Adrenal gland (tissue), 5 donors: ENCODE measurements around the gene SBK3.

ENCODE experiments used
- CTCF ChIP-seq, 6 experiments: fragments of 450-650 bp in 4 of 6; fragments of 200-600 bp in 2 of 6; sonication (generic) in 1 of 6; IDR thresholded peaks; 1 replicate in 5 of 6; 2 replicates in 1 of 6; pipeline versions ENCODE4 v1.5.1 to v1.8.0; 2016 to 2021; ENCODE audit warnings: antibody characterized with exemption in 6 of 6, mild to moderate bottlenecking in 2 of 6, moderate library complexity in 1 of 6
- POLR2A ChIP-seq, 2 donors: fragments of 450-650 bp; IDR thresholded peaks; one replicate each; pipeline ENCODE4 v1.6.1; 2017; ENCODE audit warnings: antibody characterized with exemption in 2 of 2, mild to moderate bottlenecking in 2 of 2, moderate library complexity in 1 of 2
- donor health status: DM: no; HTN: no; CAD: no.

- TF ChIP-seq POLR2A (IDR thresholded peaks at IDR 0.05) (no peak), CTCF (IDR thresholded peaks at IDR 0.05) (no peak)
These were observed 47.2 kb upstream of the SBK3 start for GRCh38 chr19:55592391-55593090.
